Tibial artery (tissue), 4 donors: ENCODE measurements around the gene NFATC1.

ENCODE experiments used
- DNase-seq, 2 donors: peaks; one replicate each; pipeline ENCODE4 v3.0.0-alpha.2; 2019
- H3K27ac ChIP-seq, 2 donors: fragments of 200-600 bp; sonication (generic) in 1 of 2; 1 replicate in 1 of 2; 2 replicates in 1 of 2; pipeline ENCODE4 v1.5.1; 2018 to 2019; ENCODE audit warnings: mild to moderate bottlenecking in 1 of 2
- H3K27me3 ChIP-seq, 2 donors: fragments of 200-600 bp; sonication (generic) in 1 of 2; one replicate each; pipeline versions ENCODE4 v1.5.1 to v1.6.0; 2016 to 2019
- H3K36me3 ChIP-seq, 3 donors: fragments of 200-600 bp; sonication (generic) in 2 of 3; one replicate each; pipeline ENCODE4 v1.5.1; 2016 to 2019; ENCODE audit warnings: mild to moderate bottlenecking in 2 of 3
- H3K4me1 ChIP-seq, 4 donors: fragments of 200-600 bp; sonication (generic) in 2 of 4; 1 replicate in 3 of 4; 2 replicates in 1 of 4; pipeline ENCODE4 v1.5.1; 2016 to 2019
- H3K4me3 ChIP-seq, 2 donors: fragments of 200-600 bp; sonication (generic) in 1 of 2; 1 replicate in 1 of 2; 2 replicates in 1 of 2; pipeline ENCODE4 v1.5.1; 2018 to 2019; ENCODE audit warnings: mild to moderate bottlenecking in 2 of 2
- H3K9me3 ChIP-seq, 3 donors: fragments of 200-600 bp; sonication (generic) in 1 of 3; one replicate each; pipeline ENCODE4 v1.5.1; 2016 to 2019
- intact Hi-C: fragments of 100-400 bp; cut with DNase I; formaldehyde crosslinking; loops from one replicate; pipeline ENCODE4 v1.15.0; 2023; ENCODE audit warnings: low total_unique reads
- TF ChIP-seq, protein P1 (sequence below), 2 experiments: fragments of 200-600 bp in 1 of 2; fragments of 450-650 bp in 1 of 2; IDR thresholded peaks; one replicate each; pipeline ENCODE4 v1.5.1; 2017 to 2019; ENCODE audit warnings: antibody characterized with exemption in 2 of 2, mild to moderate bottlenecking in 1 of 2, moderate library complexity in 1 of 2

NFATC1 gene

DNA sequence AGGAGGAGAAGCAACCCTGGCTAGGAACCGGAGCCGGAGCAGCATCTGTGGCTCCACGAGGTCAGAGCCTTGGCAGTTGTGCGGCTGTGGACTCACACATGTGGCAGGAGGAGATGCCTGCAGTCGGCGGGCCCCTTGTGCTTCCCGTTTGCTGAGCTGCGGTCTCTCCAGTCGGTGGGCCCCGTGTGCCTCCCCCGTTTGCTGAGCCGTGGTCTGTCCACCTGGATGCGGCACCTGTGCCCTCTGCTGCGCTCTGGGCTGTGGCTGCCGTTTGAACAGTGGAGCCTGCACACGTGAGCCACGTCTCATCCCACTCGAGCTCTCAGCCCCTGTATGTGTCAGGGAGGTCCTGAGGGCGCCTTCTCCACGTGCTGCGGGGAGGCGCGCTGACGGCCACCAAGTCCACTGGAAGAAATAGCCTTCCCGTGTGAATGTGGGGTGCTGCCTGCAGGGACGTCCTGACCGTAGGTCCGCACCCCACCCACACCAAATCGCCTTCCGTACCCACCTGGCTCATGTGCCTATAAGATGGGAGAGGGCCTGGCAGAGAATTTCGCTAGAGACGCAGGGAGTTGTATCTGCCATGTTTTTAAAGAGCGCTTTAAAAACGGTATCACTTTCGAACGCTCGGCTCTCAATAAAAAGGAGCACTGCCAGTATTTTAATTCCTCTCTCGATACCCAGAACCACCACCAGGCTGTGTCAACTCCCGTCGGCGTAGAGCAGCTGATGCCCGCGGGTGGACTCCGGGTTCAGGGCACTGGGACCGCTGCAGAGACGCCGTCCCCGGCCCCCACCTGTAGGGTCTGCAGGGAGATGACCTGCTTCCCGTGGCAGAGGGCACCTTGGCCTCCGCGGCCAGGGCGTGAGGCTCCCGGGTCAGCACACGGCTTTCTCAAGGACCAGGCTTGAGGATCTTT lies 117.0 kb downstream of the NFATC1 start:
- H3K9me3 ChIP-seq = no peaks in the 10 kb centered on the region
- peaks cover 0 to 9% (median 8%) of the 10 kb centered on the region in 4 donors for H3K4me1 ChIP-seq
- DNase-seq = peak; percentile 13 to 57
- no peak overlapping the region for H3K27ac ChIP-seq
- TF ChIP-seq, protein P1, sequence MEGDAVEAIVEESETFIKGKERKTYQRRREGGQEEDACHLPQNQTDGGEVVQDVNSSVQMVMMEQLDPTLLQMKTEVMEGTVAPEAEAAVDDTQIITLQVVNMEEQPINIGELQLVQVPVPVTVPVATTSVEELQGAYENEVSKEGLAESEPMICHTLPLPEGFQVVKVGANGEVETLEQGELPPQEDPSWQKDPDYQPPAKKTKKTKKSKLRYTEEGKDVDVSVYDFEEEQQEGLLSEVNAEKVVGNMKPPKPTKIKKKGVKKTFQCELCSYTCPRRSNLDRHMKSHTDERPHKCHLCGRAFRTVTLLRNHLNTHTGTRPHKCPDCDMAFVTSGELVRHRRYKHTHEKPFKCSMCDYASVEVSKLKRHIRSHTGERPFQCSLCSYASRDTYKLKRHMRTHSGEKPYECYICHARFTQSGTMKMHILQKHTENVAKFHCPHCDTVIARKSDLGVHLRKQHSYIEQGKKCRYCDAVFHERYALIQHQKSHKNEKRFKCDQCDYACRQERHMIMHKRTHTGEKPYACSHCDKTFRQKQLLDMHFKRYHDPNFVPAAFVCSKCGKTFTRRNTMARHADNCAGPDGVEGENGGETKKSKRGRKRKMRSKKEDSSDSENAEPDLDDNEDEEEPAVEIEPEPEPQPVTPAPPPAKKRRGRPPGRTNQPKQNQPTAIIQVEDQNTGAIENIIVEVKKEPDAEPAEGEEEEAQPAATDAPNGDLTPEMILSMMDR (IDR thresholded peaks at IDR 0.05) = no peak
- no peak overlapping the region for H3K4me3 ChIP-seq
- H3K27me3 ChIP-seq = no peaks in the 10 kb centered on the region
- intact Hi-C loops = no loop called here
- peaks cover 0 to 25% (median 13%) of the 10 kb centered on the region in 3 donors for H3K36me3 ChIP-seq

DNA sequence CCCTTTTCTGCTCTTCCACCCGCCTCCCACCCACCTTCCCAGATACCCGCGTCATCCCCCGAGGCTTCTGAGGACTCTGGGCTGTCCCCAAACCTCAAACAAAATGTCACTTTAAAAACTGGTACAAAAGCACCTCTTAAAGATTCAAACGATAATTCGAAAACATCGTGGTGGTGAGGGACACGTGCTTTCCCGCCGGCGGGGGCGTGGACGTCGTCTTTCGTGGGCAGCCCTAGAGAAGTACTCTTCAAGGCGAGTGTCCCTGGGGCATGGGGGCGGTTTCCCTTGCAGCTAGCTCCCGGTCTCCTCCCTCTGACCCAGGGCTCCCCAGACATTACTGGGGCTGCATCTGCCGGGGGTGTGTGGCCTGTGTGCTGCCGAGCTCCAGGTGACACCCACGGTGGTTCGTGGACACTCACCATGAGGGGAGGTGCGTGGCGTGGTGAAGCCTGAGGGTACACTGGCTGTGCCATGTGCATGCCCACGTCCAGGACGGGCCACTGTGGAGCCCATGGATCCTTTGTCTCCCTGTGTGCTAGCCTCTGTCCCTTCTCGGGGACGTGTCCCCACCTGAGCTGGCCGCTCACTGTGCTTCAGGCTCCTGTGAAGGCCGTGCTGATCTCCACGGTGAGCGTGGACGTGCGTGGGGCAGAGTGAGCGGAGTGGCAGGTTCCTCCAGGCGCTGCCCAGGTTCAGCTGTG lies 117.8 kb downstream of the NFATC1 start:
- Histone ChIP-seq H3K4me1 (peaks cover 0 to 4% (median 2%) of the 10 kb centered on the region in 4 donors), H3K4me3 (no peak overlapping the region), H3K9me3 (no peaks in the 10 kb centered on the region), H3K27ac (no peak overlapping the region), H3K36me3 (peaks cover 0 to 25% (median 13%) of the 10 kb centered on the region in 3 donors), H3K27me3 (no peaks in the 10 kb centered on the region)
- intact Hi-C loops = no loop called here
- peak; percentile 11 to 56 for DNase-seq
- TF ChIP-seq, protein P1 (IDR thresholded peaks at IDR 0.05) = no peak

DNA sequence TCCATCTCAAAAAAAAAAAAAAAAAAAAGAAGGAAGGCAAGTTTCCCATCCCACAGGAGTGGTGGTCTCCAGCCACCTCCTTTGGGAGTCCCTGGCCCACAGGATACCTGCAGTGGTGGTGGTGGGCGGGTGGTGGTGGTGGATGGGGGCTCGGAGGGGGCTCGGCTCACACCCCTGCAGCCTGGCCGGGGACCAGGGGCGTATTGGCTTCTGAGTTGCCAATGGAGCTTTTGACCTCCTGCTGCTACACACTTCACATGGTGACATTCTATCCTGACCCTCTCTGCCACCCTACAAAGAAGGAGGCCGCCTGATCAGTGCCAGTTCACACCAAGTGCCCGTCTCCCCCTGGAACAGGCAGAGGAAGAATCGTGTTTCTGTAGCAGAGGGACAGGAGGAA lies 119.6 kb downstream of the NFATC1 start:
- TF ChIP-seq, protein P1 (IDR thresholded peaks at IDR 0.05) = no peak
- intact Hi-C loops = no loop called here
- Histone ChIP-seq H3K36me3 (peaks cover 0 to 18% (median 13%) of the 10 kb centered on the region in 3 donors), H3K4me3 (no peak overlapping the region), H3K27me3 (no peaks in the 10 kb centered on the region), H3K27ac (no peak overlapping the region), H3K9me3 (no peaks in the 10 kb centered on the region), H3K4me1 (peaks cover 0 to 7% (median 5%) of the 10 kb centered on the region in 4 donors)
- peak in 1 of 2 donors; percentile 20 for DNase-seq

DNA sequence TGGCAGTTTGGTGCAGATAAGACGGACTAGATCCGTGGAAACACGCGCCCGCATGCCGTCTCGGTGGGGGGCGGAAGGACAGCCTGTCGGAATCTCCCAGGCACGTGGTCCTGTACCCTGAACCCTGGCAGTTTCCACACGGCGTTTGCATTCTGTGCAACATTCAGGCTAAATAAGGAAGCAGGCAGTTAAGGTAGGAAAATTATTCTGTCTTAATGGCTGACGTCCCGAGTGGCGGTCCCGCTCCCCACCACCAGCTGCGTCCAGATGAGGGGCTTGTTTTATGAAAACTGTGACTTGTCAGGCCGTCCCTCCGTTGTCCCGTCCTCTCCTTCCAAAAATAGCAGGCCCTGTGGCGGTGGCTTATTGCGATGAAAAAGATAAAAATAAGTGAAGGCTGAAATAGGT lies 120.2 kb downstream of the NFATC1 start:
- no peak overlapping the region for H3K27ac ChIP-seq
- no peak overlapping the region for H3K4me3 ChIP-seq
- TF ChIP-seq, protein P1 (IDR thresholded peaks at IDR 0.05) = no peak
- no peaks in the 10 kb centered on the region for H3K9me3 ChIP-seq
- H3K27me3 ChIP-seq = no peaks in the 10 kb centered on the region
- peak in 1 of 2 donors; percentile 59 for DNase-seq
- H3K36me3 ChIP-seq = peaks cover 0 to 18% (median 13%) of the 10 kb centered on the region in 3 donors
- peaks cover 0 to 8% (median 5%) of the 10 kb centered on the region in 4 donors for H3K4me1 ChIP-seq
- intact Hi-C loops = no loop called here

DNA sequence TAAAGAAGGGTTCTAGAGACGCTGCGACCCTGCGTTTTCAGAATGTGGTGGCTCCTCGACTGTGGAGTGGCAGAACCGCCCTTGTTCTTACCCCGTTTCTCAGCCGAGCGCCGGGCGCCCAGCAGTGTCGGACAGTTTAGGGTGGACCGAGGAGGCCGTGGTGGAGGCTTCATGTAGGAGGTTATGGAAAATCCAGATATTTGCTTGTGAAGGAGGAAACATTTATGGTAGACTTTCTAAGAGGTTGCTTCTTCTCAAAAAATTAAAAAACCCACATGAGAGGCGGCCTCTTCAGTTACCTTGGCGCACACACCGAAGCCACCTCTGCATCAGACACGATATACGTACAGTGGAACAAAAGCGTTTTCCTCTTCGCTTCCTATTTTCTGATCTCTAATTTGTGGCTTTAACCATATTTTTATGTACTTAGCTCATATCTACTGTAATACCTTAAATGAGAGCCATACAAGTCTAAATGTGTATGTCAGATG lies 120.8 kb downstream of the NFATC1 start:
- TF ChIP-seq, protein P1 (IDR thresholded peaks at IDR 0.05) = no peak
- DNase-seq = peak in 1 of 2 donors; percentile 28

More for the DNA sequence above, 120.8 kb downstream of the NFATC1 start:
- H3K27ac ChIP-seq = no peak overlapping the region
- no peaks in the 10 kb centered on the region for H3K27me3 ChIP-seq
- intact Hi-C loops = no loop called here
- no peaks in the 10 kb centered on the region for H3K9me3 ChIP-seq
- peaks cover 0 to 18% (median 13%) of the 10 kb centered on the region in 3 donors for H3K36me3 ChIP-seq
- H3K4me1 ChIP-seq = peaks cover 0 to 8% (median 5%) of the 10 kb centered on the region in 4 donors
- H3K4me3 ChIP-seq = no peak overlapping the region
